Limb (tissue), 2 donors: ENCODE results near the gene AMIGO3.
A peak's percentile ranks its signal among the peaks of the same experiment; 100 is the strongest.
"Not testable (repeated sequence)": the region's sequence is repeated elsewhere in the genome, so short reads cannot be mapped to it uniquely, and the experiment has no call there.

Experiments used
- DNase-seq, 2 donors: peaks; one replicate each; pipeline ENCODE4 v3.0.0-alpha.2; 2016; ENCODE audit errors: extremely low spot score in 2 of 2

AMIGO3 gene

GRCh38 chr3:49689046-49689907 lies 30.2 kb downstream of the AMIGO3 start, which contains the start of the genes MST1 and RNF123:
Gene MST1, minus strand, starts transcription at chr3:49689474. Its CDS starts 783 bp downstream, at chr3:49688691.
Gene RNF123, plus strand, starts transcription at chr3:49689557. Its CDS starts 1,609 bp downstream, at chr3:49691166.
- DNase-seq, result peak; percentile 88 to 96

GRCh38 chr3:49688338-49689045 lies 31.0 kb downstream of the AMIGO3 start:
- not testable (repeated sequence) for DNase-seq

DNA sequence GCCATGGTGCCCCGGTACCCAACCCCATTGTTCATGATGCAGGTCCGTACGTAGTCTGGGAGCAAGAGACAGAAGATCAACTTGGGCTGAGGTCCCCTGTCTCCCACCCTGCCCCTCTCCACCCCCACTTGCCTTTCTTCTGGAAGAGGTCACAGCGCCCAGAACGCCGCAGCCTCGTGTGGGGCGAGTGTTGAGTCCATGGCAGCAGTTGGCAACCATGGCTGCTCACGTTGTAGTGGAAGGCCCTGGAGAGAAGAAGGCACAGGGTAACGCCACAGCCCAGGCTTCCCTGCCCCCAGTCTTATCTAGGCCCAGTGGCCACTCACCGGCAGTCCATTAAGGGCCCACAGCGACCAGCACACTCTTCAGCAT lies 32.1 kb downstream of the AMIGO3 start:
- not testable (repeated sequence) for DNase-seq

DNA sequence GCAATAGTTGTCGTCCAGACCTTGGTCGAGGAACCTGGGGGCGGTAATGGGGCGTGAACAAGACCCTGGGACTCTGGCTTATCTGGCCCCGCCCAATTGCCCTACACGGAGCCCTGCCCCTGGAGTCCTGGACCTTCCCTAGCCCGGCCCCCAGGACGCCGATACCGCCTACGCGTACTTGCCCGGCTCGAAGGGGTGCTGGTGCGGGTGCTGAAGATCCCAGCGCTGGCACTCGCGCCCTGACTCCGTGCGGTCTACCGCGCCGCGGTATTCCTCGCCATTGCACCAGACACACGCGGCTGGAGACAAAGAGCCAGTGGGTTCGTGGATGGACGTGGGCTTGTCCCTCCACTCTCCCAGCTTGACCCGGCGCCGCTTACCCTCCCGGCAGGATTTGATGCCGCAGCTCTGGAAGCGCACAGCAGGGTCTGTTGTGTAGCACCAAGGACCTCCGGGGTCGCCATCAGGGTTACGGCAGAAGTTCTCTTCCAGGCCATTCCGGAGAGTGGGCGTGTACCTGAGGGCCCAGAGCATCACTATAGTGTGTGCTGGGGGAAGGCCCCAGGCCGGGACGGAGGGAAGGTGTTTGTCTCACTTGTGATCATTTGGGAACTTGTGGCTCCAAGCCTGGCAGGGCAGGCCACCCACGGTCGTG lies 32.6 kb downstream of the AMIGO3 start:
- peak in 1 of 2 donors; percentile 65 for DNase-seq

- peak in 1 of 2 donors; percentile 58 for DNase-seq
Measured at GRCh38 chr3:49686346-49686745, 33.1 kb downstream of the AMIGO3 start.

GRCh38 chr3:49685846-49686245 lies 33.6 kb downstream of the AMIGO3 start:
- DNase-seq, result not testable (repeated sequence)

- not testable (repeated sequence) for DNase-seq
Measured at GRCh38 chr3:49685103-49685502, 34.4 kb downstream of the AMIGO3 start.

DNA sequence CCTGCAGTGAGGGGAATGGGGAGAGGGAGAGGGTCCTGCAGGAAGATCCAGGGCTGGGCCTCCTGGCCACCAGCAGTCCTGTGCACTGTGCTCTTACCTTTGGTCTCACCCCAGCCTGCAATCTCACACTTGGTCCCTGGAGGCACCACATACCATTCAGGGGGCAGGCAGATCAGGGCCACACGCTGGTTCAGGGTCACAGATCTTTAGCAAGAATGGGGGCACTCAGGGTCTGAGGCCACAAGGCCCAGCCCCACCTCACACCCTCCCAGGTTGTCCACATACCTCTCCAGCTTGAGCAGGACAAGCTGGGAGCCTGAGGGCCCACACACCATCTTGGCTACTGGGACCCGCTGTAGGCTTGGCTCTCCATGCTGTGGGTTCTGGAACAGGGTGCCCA lies 35.0 kb downstream of the AMIGO3 start:
- not testable (repeated sequence) for DNase-seq

DNA sequence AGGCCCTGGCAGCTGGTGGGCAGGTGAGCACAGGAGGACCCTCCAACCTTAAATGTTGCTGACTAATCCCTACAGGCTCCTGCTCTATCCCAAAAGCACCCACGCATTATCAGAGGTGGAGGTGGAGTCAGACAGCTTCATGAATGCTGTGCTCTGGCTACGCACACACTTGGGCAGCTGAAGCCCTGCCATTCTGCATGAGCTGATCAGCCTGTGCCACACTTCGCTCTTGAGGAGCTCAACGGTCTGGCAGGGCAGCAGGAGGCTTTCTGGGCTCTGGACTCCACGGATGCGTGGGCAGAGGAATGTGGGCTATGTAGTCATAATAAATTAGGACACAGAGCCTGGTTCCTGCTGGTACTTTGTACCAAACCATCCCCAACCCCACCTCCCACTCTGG lies 36.3 kb downstream of the AMIGO3 start:
- DNase-seq, result no peak

DNA sequence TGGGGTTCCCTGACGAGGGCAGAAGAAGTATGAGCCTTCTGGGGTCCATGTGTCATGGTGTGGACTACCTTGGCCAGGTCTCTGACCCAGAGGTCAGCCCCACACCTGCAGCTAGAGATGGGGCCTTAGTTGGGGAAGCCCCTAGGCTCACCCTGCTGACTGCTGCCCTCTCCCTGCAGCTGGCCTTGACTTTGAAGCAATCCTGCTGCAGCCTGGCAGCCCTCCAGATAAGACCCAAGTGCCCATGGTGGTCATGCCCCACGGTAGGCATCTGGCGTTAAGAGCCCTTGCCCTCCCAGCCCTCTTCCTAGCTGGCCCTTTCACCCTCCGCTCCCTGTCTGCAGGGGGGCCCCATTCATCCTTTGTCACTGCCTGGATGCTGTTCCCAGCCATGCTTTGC lies 37.9 kb downstream of the AMIGO3 start:
- DNase-seq, result no peak

GRCh38 chr3:49681232-49681522 lies 38.3 kb downstream of the AMIGO3 start:
- no peak for DNase-seq

DNA sequence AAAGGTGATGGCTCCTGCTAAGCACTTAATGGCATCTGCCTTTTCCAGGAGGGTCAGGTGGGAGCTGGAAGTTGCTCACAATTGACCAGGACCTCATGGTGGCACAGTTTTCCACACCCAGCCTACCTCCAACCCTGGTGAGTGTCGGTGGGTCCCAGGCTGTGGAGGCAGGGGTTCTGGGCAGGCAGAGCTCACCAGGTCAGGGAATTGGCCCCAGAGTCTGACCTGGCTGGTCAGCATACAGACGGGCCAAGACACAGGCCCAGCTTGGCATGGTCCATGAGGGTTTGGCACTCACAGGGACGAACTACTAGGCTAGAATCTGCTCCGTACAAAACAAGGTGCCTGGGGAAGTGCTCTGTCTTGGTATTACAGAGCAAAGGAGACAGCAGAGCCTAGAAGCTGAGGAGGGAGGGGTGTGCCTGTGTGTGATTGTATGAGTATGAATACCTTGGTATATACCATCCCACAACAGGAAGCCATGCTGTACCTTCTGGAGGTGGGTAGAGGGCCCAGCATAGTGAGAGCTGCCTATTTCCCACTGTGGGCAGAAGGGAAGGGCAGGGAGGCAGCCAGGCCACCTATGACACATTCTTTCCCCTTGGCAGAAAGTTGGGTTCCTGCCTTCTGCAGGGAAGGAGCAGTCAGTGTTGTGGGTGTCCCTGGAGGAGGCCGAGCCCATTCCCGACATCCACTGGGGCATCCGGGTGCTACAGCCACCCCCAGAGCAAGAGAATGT lies 38.8 kb downstream of the AMIGO3 start:
- DNase-seq, result no peak

GRCh38 chr3:49675912-49676311 lies 43.6 kb downstream of the AMIGO3 start:
- no peak for DNase-seq

- no peak for DNase-seq
Measured at GRCh38 chr3:49674497-49674983, 44.9 kb downstream of the AMIGO3 start.

DNA sequence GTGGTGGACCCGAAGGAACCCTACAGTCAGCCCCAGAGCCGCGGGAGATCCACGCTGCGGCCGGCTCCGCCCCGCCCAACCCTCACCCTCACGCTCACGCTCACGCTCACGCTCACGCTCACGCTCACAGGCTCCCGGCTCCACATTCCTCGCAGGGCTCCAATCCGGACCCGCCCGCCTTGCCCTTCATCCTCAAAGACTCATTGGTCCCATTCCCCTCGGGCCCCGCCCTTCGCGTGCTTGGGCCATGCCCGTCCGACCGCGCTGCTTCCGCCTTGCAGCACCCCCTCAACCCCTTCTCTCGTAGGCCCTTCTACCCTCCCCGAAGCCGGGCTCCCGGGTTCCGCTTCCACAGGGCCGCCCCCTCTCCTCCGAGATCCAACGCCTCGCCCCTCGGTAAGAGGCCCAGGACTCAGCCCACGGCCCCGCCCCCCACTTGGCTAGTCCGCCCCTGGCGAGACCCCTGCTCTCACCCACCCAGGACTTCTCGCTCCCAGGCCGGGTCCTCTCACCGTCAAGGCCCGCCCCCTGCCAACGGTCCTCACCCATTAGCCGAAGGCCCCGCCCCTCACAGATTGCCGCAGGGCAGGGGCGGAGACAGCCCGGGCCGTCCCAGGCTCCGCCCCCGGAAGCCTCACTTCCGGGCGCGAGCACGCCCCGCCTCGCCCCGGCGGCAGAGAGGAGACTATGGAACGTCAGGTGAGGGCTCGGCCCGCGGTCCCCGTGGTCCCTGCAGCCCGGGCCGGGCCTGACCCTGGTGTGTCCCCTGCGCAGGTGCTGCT lies 45.6 kb downstream of the AMIGO3 start, which contains the start of gene APEH:
Gene APEH, plus strand, starts transcription at position 637 of the 782 bp plus-strand sequence. Its CDS starts 51 bp downstream, at position 688.
- DNase-seq, result peak; percentile 94 to 97

- DNase-seq, result no peak
Measured at GRCh38 chr3:49673121-49673714, 46.3 kb downstream of the AMIGO3 start.

GRCh38 chr3:49671291-49672288 lies 47.9 kb downstream of the AMIGO3 start:
- peak; percentile 50 to 83 for DNase-seq

GRCh38 chr3:49670940-49671290 lies 48.6 kb downstream of the AMIGO3 start:
- no peak for DNase-seq

DNA sequence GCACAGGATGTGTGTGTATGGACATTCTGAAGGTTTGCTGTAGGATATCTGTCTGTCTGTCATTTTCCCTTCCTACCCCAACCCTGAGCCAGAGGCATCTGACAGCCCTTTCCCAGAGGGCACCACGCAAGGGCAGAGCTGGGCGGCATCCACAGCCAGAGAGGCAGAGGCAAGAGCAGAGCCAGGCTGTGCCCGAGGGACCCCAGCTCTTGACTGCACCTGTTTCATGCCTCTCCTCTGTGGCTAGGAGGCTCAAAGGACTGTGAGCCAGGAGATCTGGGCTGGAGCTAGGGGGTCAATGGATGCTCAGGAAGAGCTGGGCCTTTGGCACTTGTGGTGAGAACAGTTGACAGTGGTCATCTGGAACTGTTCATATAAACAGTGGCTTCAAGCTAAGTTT lies 50.1 kb downstream of the AMIGO3 start:
- no peak for DNase-seq
